GM12878 (cell line): ENCODE data around the gene PCSK1.

ENCODE experiments used
- ESRRA ChIP-seq: IDR thresholded peaks from 2 replicates; pipeline ENCODE4 v1.6.1; 2012; ENCODE audit warnings: mild to moderate bottlenecking, low read length, improper control_type of control experiment
- FOS ChIP-seq: IDR thresholded peaks from 3 replicates; pipeline ENCODE4 v1.6.1; 2011; ENCODE audit warnings: borderline replicate concordance; ENCODE audit not compliant: insufficient read length; ENCODE audit errors: extremely low read depth
- FOXK2 ChIP-seq: fragments of 450-650 bp; IDR thresholded peaks from 2 replicates; pipeline ENCODE4 v1.6.1; 2017; ENCODE audit warnings: mild to moderate bottlenecking, moderate library complexity
- KDM1A ChIP-seq: fragments of 200-600 bp; sonication (generic); IDR thresholded peaks from 2 replicates; pipeline ENCODE4 v1.6.1; 2016; ENCODE audit warnings: borderline replicate concordance
- MAX ChIP-seq: IDR thresholded peaks from 2 replicates; pipeline ENCODE4 v1.6.1; 2012; ENCODE audit warnings: low read depth, low read length, improper control_type of control experiment
- RBBP5 ChIP-seq: fragments of 200-600 bp; sonication (generic); conservative IDR thresholded peaks from 2 replicates; pipeline ENCODE4 v1.6.1; 2016
- TF ChIP-seq, protein P1 (sequence below), 3 experiments: IDR thresholded peaks in 2 of 3; conservative IDR thresholded peaks in 1 of 3; 2 replicates each; pipeline ENCODE4 v1.5.1; 2011; ENCODE audit warnings: low read depth in 3 of 3, low read length in 3 of 3, mild to moderate bottlenecking in 3 of 3, control low read depth in 2 of 3, moderate library complexity in 2 of 3, inconsistent platforms in 1 of 3, mixed read lengths in 1 of 3; ENCODE audit not compliant: control insufficient read depth in 2 of 3, insufficient read depth in 1 of 3; ENCODE audit errors: extremely low read depth in 1 of 3
- TF ChIP-seq, protein P2 (sequence below): IDR thresholded peaks from 2 replicates; pipeline ENCODE4 v1.6.1; 2011; ENCODE audit warnings: low read depth, low read length, improper control_type of control experiment, borderline replicate concordance
- TF ChIP-seq, protein P3 (sequence below): IDR thresholded peaks from 2 replicates; pipeline ENCODE4 v1.6.1; 2011; ENCODE audit warnings: low read depth, mild to moderate bottlenecking, low read length, moderate library complexity, borderline replicate concordance; ENCODE audit errors: extremely low read depth

DNA sequence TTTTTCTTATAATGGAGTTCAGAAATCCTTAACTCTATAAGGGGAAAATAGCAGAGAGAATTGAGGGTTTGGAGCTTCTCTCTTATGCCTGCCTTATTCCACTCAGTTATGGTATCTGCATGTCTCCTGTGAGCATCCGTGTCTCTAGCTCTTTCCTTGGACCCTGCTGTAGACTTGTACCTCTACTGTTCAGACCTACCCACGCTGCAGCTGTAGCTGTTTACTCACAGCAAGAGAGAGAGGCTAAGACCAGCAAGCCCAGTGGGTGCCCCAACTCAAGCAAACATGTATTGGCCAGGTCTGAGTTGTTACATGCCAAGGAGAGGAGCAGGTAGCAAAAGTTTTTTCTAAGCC is 7.1 kb upstream of the PCSK1 start:
- TF ChIP-seq, protein P1, sequence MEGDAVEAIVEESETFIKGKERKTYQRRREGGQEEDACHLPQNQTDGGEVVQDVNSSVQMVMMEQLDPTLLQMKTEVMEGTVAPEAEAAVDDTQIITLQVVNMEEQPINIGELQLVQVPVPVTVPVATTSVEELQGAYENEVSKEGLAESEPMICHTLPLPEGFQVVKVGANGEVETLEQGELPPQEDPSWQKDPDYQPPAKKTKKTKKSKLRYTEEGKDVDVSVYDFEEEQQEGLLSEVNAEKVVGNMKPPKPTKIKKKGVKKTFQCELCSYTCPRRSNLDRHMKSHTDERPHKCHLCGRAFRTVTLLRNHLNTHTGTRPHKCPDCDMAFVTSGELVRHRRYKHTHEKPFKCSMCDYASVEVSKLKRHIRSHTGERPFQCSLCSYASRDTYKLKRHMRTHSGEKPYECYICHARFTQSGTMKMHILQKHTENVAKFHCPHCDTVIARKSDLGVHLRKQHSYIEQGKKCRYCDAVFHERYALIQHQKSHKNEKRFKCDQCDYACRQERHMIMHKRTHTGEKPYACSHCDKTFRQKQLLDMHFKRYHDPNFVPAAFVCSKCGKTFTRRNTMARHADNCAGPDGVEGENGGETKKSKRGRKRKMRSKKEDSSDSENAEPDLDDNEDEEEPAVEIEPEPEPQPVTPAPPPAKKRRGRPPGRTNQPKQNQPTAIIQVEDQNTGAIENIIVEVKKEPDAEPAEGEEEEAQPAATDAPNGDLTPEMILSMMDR (IDR thresholded peaks at IDR 0.05 in 2 of 3, conservative IDR thresholded peaks at IDR 0.05 in 1 of 3; ENCODE audit: control insufficient read depth in 2 of 3, extremely low read depth in 1 of 3, insufficient read depth in 1 of 3, low read depth in 3 of 3, low read length in 3 of 3): no peak
- TF ChIP-seq FOS: no peak
- TF ChIP-seq FOXK2: no peak
- TF ChIP-seq, protein P2, sequence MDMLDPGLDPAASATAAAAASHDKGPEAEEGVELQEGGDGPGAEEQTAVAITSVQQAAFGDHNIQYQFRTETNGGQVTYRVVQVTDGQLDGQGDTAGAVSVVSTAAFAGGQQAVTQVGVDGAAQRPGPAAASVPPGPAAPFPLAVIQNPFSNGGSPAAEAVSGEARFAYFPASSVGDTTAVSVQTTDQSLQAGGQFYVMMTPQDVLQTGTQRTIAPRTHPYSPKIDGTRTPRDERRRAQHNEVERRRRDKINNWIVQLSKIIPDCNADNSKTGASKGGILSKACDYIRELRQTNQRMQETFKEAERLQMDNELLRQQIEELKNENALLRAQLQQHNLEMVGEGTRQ: no peak
- TF ChIP-seq KDM1A: no peak
- TF ChIP-seq MAX: no peak
- TF ChIP-seq, protein P3, sequence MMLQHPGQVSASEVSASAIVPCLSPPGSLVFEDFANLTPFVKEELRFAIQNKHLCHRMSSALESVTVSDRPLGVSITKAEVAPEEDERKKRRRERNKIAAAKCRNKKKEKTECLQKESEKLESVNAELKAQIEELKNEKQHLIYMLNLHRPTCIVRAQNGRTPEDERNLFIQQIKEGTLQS: no peak
- TF ChIP-seq ESRRA: no peak
- no peak for TF ChIP-seq RBBP5
